Skeletal muscle tissue (tissue), 4 donors: ENCODE measurements around the gene U2SURP. TPM values are rescaled to one million over a fixed set of nuclear protein-coding genes. Genes with fewer than 3 reads are reported as not detected.

Experiments used
- H3K27ac ChIP-seq: one replicate; pipeline ENCODE4 v1.7.0; 2013; ENCODE audit warnings: mild to moderate bottlenecking, low read depth, low read length, inconsistent platforms
- H3K27me3 ChIP-seq, 3 donors: one replicate each; pipeline ENCODE4 v1.7.0; 2013; ENCODE audit warnings: low read length in 3 of 3; ENCODE audit not compliant: control insufficient read depth in 3 of 3, insufficient read depth in 3 of 3
- H3K36me3 ChIP-seq, 3 donors: one replicate each; pipeline ENCODE4 v1.7.0; 2013; ENCODE audit warnings: low read length in 3 of 3; ENCODE audit not compliant: control insufficient read depth in 3 of 3, insufficient read depth in 3 of 3
- H3K4me1 ChIP-seq, 3 donors: one replicate each; pipeline ENCODE4 v1.7.0; 2013; ENCODE audit warnings: low read length in 3 of 3, mild to moderate bottlenecking in 3 of 3; ENCODE audit not compliant: control insufficient read depth in 3 of 3, insufficient read depth in 3 of 3
- H3K4me3 ChIP-seq, 3 donors: one replicate each; pipeline ENCODE4 v1.7.0; 2013; ENCODE audit warnings: low read length in 3 of 3
- H3K9ac ChIP-seq, 3 donors: one replicate each; pipeline ENCODE4 v1.7.0; 2013; ENCODE audit warnings: low read length in 3 of 3, mild to moderate bottlenecking in 3 of 3, moderate library complexity in 2 of 3, low read depth in 1 of 3
- H3K9me3 ChIP-seq, 3 donors: one replicate each; pipeline ENCODE4 v1.7.0; 2013; ENCODE audit warnings: low read length in 3 of 3; ENCODE audit not compliant: control insufficient read depth in 3 of 3
- total RNA-seq: library from RNA; depleted of rRNA; stranded (reverse); fragments of >200 nt; gene quantifications from one replicate; pipeline ENCODE4 v1.2.3, GENCODE V29; 2014
- donor health status: Osteomylitis.

U2SURP gene
- total RNA-seq, 1 donor from 2014 or later: 47.5 TPM

GRCh38 chr3:142963234-142963515 lies 38.2 kb upstream of the U2SURP start:
- H3K9me3 ChIP-seq: no peaks in the 10 kb centered on the region
- H3K4me1 ChIP-seq: peaks cover 3 to 8% (median 6%) of the 10 kb centered on the region in 3 donors
- H3K9ac ChIP-seq: peak overlapping the region in 1 of 3 donors; percentile 82
- H3K27ac ChIP-seq: no peak overlapping the region
- peaks cover 11 to 13% (median 13%) of the 10 kb centered on the region in 3 donors for H3K27me3 ChIP-seq
- peak overlapping the region; percentile 54 to 84 (median 56) for H3K4me3 ChIP-seq
- no peaks in the 10 kb centered on the region for H3K36me3 ChIP-seq

- no peaks in the 10 kb centered on the region for H3K36me3 ChIP-seq
- H3K4me3 ChIP-seq: peak within 1 kb of the TSS; percentile 54 to 84 (median 56)
- peak within 1 kb of the TSS in 1 of 3 donors; percentile 82 for H3K9ac ChIP-seq
- no peaks in the 10 kb centered on the region for H3K9me3 ChIP-seq
- peaks cover 11 to 13% (median 13%) of the 10 kb centered on the region in 3 donors for H3K27me3 ChIP-seq
- peaks cover 3 to 6% (median 6%) of the 10 kb centered on the region in 3 donors for H3K4me1 ChIP-seq
- H3K27ac ChIP-seq: no peak within 1 kb of the TSS
Observed at GRCh38 chr3:142963516-142964448, 37.6 kb upstream of the U2SURP start, which contains the start of gene PAQR9. Gene PAQR9 (minus strand): TSS chr3:142963674. CDS start chr3:142963336, 338 bp downstream.

- no peaks in the 10 kb centered on the region for H3K36me3 ChIP-seq
- peaks cover 3 to 6% (median 6%) of the 10 kb centered on the region in 3 donors for H3K4me1 ChIP-seq
- H3K27ac ChIP-seq: no peak overlapping the region
- no peaks in the 10 kb centered on the region for H3K9me3 ChIP-seq
- no peak overlapping the region for H3K9ac ChIP-seq
- H3K27me3 ChIP-seq: peaks cover 11 to 13% (median 11%) of the 10 kb centered on the region in 3 donors
- H3K4me3 ChIP-seq: no peak overlapping the region
Observed at GRCh38 chr3:142965581-142965980, 35.8 kb upstream of the U2SURP start.

GRCh38 chr3:142966808-142967207 lies 34.6 kb upstream of the U2SURP start:
- peaks cover 3 to 6% (median 6%) of the 10 kb centered on the region in 3 donors for H3K4me1 ChIP-seq
- H3K36me3 ChIP-seq: no peaks in the 10 kb centered on the region
- no peaks in the 10 kb centered on the region for H3K9me3 ChIP-seq
- H3K4me3 ChIP-seq: no peak overlapping the region
- H3K9ac ChIP-seq: no peak overlapping the region
- peaks cover 11 to 13% (median 11%) of the 10 kb centered on the region in 3 donors for H3K27me3 ChIP-seq
- no peak overlapping the region for H3K27ac ChIP-seq

- H3K9me3 ChIP-seq: no peaks in the 10 kb centered on the region
- H3K27me3 ChIP-seq: peaks cover 3 to 4% (median 4%) of the 10 kb centered on the region in 3 donors
- H3K36me3 ChIP-seq: no peaks in the 10 kb centered on the region
- H3K27ac ChIP-seq: no peak overlapping the region
- no peak overlapping the region for H3K4me3 ChIP-seq
- H3K4me1 ChIP-seq: peaks cover 6 to 10% (median 10%) of the 10 kb centered on the region in 3 donors
- no peak overlapping the region for H3K9ac ChIP-seq
Observed at GRCh38 chr3:142968319-142969025, 32.9 kb upstream of the U2SURP start.

- Histone ChIP-seq H3K4me3 (no peak overlapping the region), H3K9ac (no peak overlapping the region), H3K27me3 (no peaks in the 10 kb centered on the region), H3K9me3 (no peaks in the 10 kb centered on the region), H3K27ac (no peak overlapping the region), H3K4me1 (peaks cover 16 to 23% (median 16%) of the 10 kb centered on the region in 3 donors), H3K36me3 (no peaks in the 10 kb centered on the region)
Observed at GRCh38 chr3:142971431-142971830, 29.9 kb upstream of the U2SURP start.

- Histone ChIP-seq H3K36me3 (no peaks in the 10 kb centered on the region), H3K9ac (no peak overlapping the region), H3K27ac (no peak overlapping the region), H3K27me3 (no peaks in the 10 kb centered on the region), H3K9me3 (no peaks in the 10 kb centered on the region), H3K4me3 (no peak overlapping the region), H3K4me1 (peaks cover 21 to 29% (median 22%) of the 10 kb centered on the region in 3 donors)
Observed at GRCh38 chr3:142972092-142972753, 29.1 kb upstream of the U2SURP start.

GRCh38 chr3:142973217-142974009 lies 28.0 kb upstream of the U2SURP start:
- Histone ChIP-seq H3K9ac (peak overlapping the region in 1 of 3 donors; percentile 58), H3K4me1 (peaks cover 21 to 29% (median 22%) of the 10 kb centered on the region in 3 donors), H3K27me3 (no peaks in the 10 kb centered on the region), H3K9me3 (no peaks in the 10 kb centered on the region), H3K27ac (no peak overlapping the region), H3K4me3 (no peak overlapping the region), H3K36me3 (no peaks in the 10 kb centered on the region)

DNA sequence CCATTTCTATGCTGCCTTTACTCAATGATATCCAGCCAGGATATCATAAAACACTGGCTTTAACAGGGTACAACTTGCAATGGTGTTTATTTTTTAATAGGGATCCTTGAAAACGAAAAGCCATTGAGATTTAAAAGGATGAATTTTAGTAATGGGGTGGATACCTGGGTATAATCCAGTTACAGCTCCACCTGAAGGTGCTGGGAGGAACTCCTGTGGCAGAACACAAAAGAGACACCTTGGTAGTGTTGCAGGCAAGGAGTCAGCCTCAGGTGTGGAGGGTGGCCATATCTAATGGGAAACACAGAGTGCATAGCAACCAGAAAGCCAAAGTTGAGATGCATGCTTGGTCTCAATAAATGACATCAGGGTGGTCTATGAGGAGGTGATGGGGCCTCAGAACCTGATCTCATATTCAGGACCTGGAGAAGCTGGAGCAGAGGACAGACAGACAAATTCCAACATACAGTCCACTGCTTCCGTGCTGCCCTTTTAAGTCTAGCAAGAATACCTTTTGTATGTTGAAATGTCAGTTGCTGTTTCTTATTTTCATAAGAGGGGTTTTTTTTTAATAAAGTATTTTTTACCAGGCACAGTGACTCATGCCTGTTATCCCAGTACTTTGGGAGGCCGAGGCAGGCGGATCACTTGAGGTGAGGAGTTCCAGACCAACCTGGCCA lies 25.9 kb upstream of the U2SURP start:
- Histone ChIP-seq H3K4me3 (no peak overlapping the region), H3K9me3 (no peaks in the 10 kb centered on the region), H3K9ac (no peak overlapping the region), H3K4me1 (peaks cover 21 to 29% (median 22%) of the 10 kb centered on the region in 3 donors), H3K36me3 (no peaks in the 10 kb centered on the region), H3K27me3 (no peaks in the 10 kb centered on the region), H3K27ac (no peak overlapping the region)
